ENCODE results near the gene NEK10. TPM values are rescaled to one million over a fixed set of nuclear protein-coding genes. Genes with fewer than 3 reads are reported as not detected.

The NEK10 gene
- total and polyA plus RNA-seq, 2 of the 13 experiments (the other 11 are each of a cell fraction or from before 2014, with no cell fraction given), result 2.8 to 14.2 TPM

GRCh38 chr3:27216295-27216855, 152.8 kb downstream of the NEK10 start:
- Histone ChIP-seq H3K79me2 (ENCODE audit: insufficient read depth, low read length) (no peaks in the 10 kb centered on the region), H3K4me1 (ENCODE audit: insufficient read depth, low read length) (no peaks in the 10 kb centered on the region), H3K9me3 (ENCODE audit: low read length) (no peaks in the 10 kb centered on the region), H3K27ac (ENCODE audit: extremely low read length, insufficient read depth, low read length) (no peak overlapping the region), H3K9ac (ENCODE audit: insufficient read depth, low read depth, low read length) (no peak overlapping the region), H3K4me3 (replicated peaks in 1 of 3; ENCODE audit: insufficient read depth in 1 of 3, low read depth in 2 of 3, low read length in 3 of 3) (no peak overlapping the region), H2AFZ (ENCODE audit: low read length) (no peak overlapping the region), H4K20me1 (ENCODE audit: insufficient read depth, low read length) (no peaks in the 10 kb centered on the region), H3K27me3 (ENCODE audit: control insufficient read depth in 1 of 2, insufficient read depth in 2 of 2, low read length in 2 of 2) (no peaks in the 10 kb centered on the region), H3K36me3 (replicated peaks in 1 of 2; ENCODE audit: control insufficient read depth in 1 of 2, insufficient read depth in 2 of 2, low read length in 2 of 2) (no peaks in the 10 kb centered on the region), H3K4me2 (ENCODE audit: low read depth, low read length) (no peak overlapping the region)
- DNase-seq (ENCODE audit: low spot score), result no peak
- POLR2A ChIA-PET, result no interaction called here
- intact Hi-C loops (cut with micrococcal nuclease; ENCODE audit: unreplicated experiment) (no loop called here), in situ Hi-C loops (cut with HindIII; ENCODE audit: extremely low pct_ligation_motif_present, low pct_unique_long_range_greater_than_20kb) (no loop called here)
- CTCF ChIA-PET (ENCODE audit: low intra/inter-chr PET ratio, low total read pairs), result no interaction called here
- TF ChIP-seq ZNF207 (IDR thresholded peaks at IDR 0.05; ENCODE audit: borderline replicate concordance) (no peak), NR3C1 (CRISPR knock-in tag; IDR thresholded peaks at IDR 0.05) (no peak), HNF4G (IDR thresholded peaks at IDR 0.05; ENCODE audit: borderline replicate concordance, low read depth, low read length) (no peak), HNF4G (CRISPR knock-in tag; IDR thresholded peaks at IDR 0.05; ENCODE audit: borderline replicate concordance, low read depth) (no peak)
- no peak for ATAC-seq
- no TSS peak for BruUV-seq (replicated peaks)
- WGBS (ENCODE audit: low lambda C conversion rate), result 83% methylated on average over 2 of the region's 2 CpGs
- FAIRE-seq, result no peak

- Histone ChIP-seq H3K4me2 (ENCODE audit: low read depth, low read length) (no peak overlapping the region), H3K36me3 (replicated peaks in 1 of 2; ENCODE audit: control insufficient read depth in 1 of 2, insufficient read depth in 2 of 2, low read length in 2 of 2) (no peaks in the 10 kb centered on the region), H3K27me3 (ENCODE audit: control insufficient read depth in 1 of 2, insufficient read depth in 2 of 2, low read length in 2 of 2) (no peaks in the 10 kb centered on the region; a peak in 1 of 5 replicates), H3K27ac (ENCODE audit: extremely low read length, insufficient read depth, low read length) (no peak overlapping the region), H3K9ac (ENCODE audit: insufficient read depth, low read depth, low read length) (no peak overlapping the region), H4K20me1 (ENCODE audit: insufficient read depth, low read length) (no peaks in the 10 kb centered on the region), H3K4me1 (ENCODE audit: insufficient read depth, low read length) (no peaks in the 10 kb centered on the region), H3K79me2 (ENCODE audit: insufficient read depth, low read length) (no peaks in the 10 kb centered on the region), H3K4me3 (replicated peaks in 1 of 3; ENCODE audit: insufficient read depth in 1 of 3, low read depth in 2 of 3, low read length in 3 of 3) (no peak overlapping the region), H2AFZ (ENCODE audit: low read length) (no peak overlapping the region), H3K9me3 (ENCODE audit: low read length) (no peaks in the 10 kb centered on the region)
- ChIA-PET CTCF (ENCODE audit: low intra/inter-chr PET ratio, low total read pairs) (no interaction called here), POLR2A (no interaction called here)
- DNase-seq (ENCODE audit: low spot score) (no peak), FAIRE-seq (no peak), ATAC-seq (no peak)
- intact Hi-C loops (cut with micrococcal nuclease; ENCODE audit: unreplicated experiment) (no loop called here), in situ Hi-C loops (cut with HindIII; ENCODE audit: extremely low pct_ligation_motif_present, low pct_unique_long_range_greater_than_20kb) (no loop called here)
- no TSS peak for BruUV-seq (replicated peaks)
- WGBS (ENCODE audit: low lambda C conversion rate), result 90% methylated on average over 5 of the region's 5 CpGs
- TF ChIP-seq ZNF430 (CRISPR knock-in tag; IDR thresholded peaks at IDR 0.05) (no peak), ZNF180 (CRISPR knock-in tag; IDR thresholded peaks at IDR 0.05; ENCODE audit: borderline replicate concordance, low read depth) (no peak), GLI4 (CRISPR knock-in tag; IDR thresholded peaks at IDR 0.05; ENCODE audit: borderline replicate concordance) (no peak), STAT6 (CRISPR knock-in tag; IDR thresholded peaks at IDR 0.05; ENCODE audit: borderline replicate concordance) (no peak), YEATS2 (CRISPR knock-in tag; IDR thresholded peaks at IDR 0.05; ENCODE audit: borderline replicate concordance) (no peak), ZSCAN22 (CRISPR knock-in tag; IDR thresholded peaks at IDR 0.05) (no peak)
- TF ChIP-seq, protein P1, sequence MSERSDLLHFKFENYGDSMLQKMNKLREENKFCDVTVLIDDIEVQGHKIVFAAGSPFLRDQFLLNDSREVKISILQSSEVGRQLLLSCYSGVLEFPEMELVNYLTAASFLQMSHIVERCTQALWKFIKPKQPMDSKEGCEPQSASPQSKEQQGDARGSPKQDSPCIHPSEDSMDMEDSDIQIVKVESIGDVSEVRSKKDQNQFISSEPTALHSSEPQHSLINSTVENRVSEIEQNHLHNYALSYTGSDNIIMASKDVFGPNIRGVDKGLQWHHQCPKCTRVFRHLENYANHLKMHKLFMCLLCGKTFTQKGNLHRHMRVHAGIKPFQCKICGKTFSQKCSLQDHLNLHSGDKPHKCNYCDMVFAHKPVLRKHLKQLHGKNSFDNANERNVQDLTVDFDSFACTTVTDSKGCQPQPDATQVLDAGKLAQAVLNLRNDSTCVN (CRISPR knock-in tag; IDR thresholded peaks at IDR 0.05; ENCODE audit: borderline replicate concordance), result no peak
- TF ChIP-seq, protein P2, sequence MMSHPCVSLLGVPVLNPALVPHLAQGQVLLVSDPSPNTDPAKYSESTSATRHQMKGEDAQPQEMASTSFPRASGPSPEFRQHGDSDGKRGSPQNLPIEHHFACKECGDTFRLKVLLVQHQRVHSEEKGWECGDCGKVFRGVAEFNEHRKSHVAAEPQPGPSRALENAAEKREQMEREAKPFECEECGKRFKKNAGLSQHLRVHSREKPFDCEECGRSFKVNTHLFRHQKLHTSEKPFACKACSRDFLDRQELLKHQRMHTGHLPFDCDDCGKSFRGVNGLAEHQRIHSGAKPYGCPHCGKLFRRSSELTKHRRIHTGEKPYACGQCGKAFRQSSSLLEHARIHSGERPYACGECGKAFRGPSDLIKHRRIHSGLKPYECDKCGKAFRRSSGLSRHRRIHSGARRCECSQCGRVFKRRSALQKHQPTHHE (CRISPR knock-in tag; IDR thresholded peaks at IDR 0.05; ENCODE audit: borderline replicate concordance), result no peak
Measured at GRCh38 chr3:27213450-27213849, 155.7 kb downstream of the NEK10 start.

Measured in HepG2 (cell line).